ENCODE measurements around the gene IGFALS. TPM values are rescaled to one million over a fixed set of nuclear protein-coding genes. Genes with fewer than 3 reads are reported as not detected.

IGFALS gene
- total and polyA plus RNA-seq, 2 of the 4 experiments (the other 2 are of a cell fraction): not detected

DNA sequence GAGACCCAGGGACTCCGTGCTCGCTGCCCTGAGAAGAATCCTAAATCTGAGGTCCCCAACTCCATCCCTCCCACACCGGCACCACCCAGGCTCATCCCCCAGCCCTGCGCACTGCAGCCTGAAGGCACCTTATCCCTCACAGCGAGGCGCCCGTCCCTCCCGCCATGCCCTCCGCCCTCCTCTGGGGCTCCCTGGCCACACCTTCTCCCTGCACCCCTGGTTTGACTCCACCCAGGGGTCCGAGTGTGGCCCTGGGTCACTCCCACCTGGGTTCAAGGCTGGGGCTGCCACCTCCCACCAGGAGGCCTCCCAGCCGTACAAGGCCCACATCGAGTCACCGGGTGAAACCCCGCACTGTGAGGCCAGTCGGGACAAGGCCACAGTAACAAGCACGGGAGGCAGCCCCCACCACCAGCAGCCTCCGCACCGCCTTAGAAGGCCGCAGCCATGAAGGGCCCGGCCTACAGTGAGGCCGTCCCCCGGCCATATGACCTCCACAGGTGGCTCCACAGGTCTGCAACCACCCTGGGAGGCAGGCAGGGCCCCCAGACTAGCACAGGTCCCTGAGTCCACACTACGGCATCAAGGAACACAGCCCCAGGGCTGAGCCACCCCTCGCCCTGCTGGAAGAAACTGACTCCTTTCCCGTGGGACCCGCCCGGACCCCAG, 24.8 kb upstream of the IGFALS start:
- Histone ChIP-seq H2AK9ac (replicated peaks; ENCODE audit: low read depth, low read length, poor library complexity) (no peak overlapping the region), H3K56ac (ENCODE audit: extremely low read depth, insufficient read depth, low read length) (no peak overlapping the region), H4K20me1 (ENCODE audit: insufficient read depth, low read length) (0 out of 2 replicates have a peak, but pooled peaks cover 3% of the 10 kb centered on the region), H4K8ac (ENCODE audit: low read depth in 2 of 2, low read length in 2 of 2) (no peak overlapping the region), H3K4me1 (ENCODE audit: control insufficient read depth, insufficient read depth, low read length) (no peaks in the 10 kb centered on the region), H3K4ac (ENCODE audit: low read depth, low read length) (no peak overlapping the region), H3K27me3 (ENCODE audit: control insufficient read depth, insufficient read depth, low read length) (no peaks in the 10 kb centered on the region), H3K79me1 (ENCODE audit: low read depth in 1 of 2, low read length in 2 of 2) (peaks cover 0 to 6% of the 10 kb centered on the region in 2 experiments; a peak in 1 of 4 replicates), H3K9me3 (ENCODE audit: control insufficient read depth, insufficient read depth, low read length) (no peaks in the 10 kb centered on the region), H2BK5ac (ENCODE audit: low read depth, low read length, poor library complexity, severe bottlenecking) (no peak overlapping the region), H2BK15ac (ENCODE audit: low read depth, low read length) (no peak overlapping the region), H4K5ac (ENCODE audit: low read depth, low read length) (no peak overlapping the region), H3K14ac (replicated peaks; ENCODE audit: low read depth, low read length) (no peak overlapping the region), H3K27ac (ENCODE audit: insufficient read depth, low read length) (no peak overlapping the region), H3K9me1 (ENCODE audit: insufficient read depth, low read length) (peaks cover 2% of the 10 kb centered on the region; the same call in 1 of the 2 replicates), H3K36me3 (ENCODE audit: control insufficient read depth, insufficient read depth, low read length) (peaks cover 18% of the 10 kb centered on the region), H3K4me3 (ENCODE audit: insufficient read depth, low read depth, low read length) (no peak overlapping the region), H2BK120ac (ENCODE audit: low read depth, low read length) (no peak overlapping the region), H4K91ac (ENCODE audit: insufficient read depth, low read depth, low read length) (no peak overlapping the region), H2AK5ac (ENCODE audit: low read depth, low read length) (no peak overlapping the region), H2BK20ac (ENCODE audit: low read depth, low read length) (no peak overlapping the region), H3K23ac (ENCODE audit: low read depth, low read length) (no peak overlapping the region), H3K18ac (ENCODE audit: low read depth, low read length) (no peak overlapping the region), H3K4me2 (ENCODE audit: low read depth, low read length) (no peak overlapping the region), H2AFZ (replicated peaks; ENCODE audit: low read length, poor library complexity) (no peak overlapping the region), H3K9ac (ENCODE audit: low read depth, low read length) (no peak overlapping the region)
- CTCF ChIA-PET: no interaction called here
- dilution Hi-C loops (cut with HindIII; ENCODE audit: low sequenced_read_pairs, unreplicated experiment): no loop called here
- BruUV-seq (replicated peaks): no TSS peak
- intact Hi-C loops (cut with micrococcal nuclease): no loop called here
- WGBS, 2 experiments (ENCODE audit: extremely low coverage in 2 of 2, insufficient read length in 1 of 2): 88% methylated on average over 22 of the region's 27 CpGs; no CpG with 5 or more reads in 1 of the 2 experiments
- POLR2A ChIA-PET (ENCODE audit: unreplicated experiment): no interaction called here
- ATAC-seq (ENCODE audit: low read depth) (no peak), DNase-seq (no peak)
- TF ChIP-seq ELK1 (IDR thresholded peaks at IDR 0.05; ENCODE audit: borderline replicate concordance, low read depth, low read length) (no peak), MAZ (IDR thresholded peaks at IDR 0.05; ENCODE audit: borderline replicate concordance, low read depth, low read length) (no peak), SMC3 (IDR thresholded peaks at IDR 0.05; ENCODE audit: low read depth, low read length) (no peak), BHLHE40 (IDR thresholded peaks at IDR 0.05; ENCODE audit: low read depth, low read length) (no peak), NFE2L2 (IDR thresholded peaks at IDR 0.05; ENCODE audit: low read depth, low read length) (no peak), CEBPB (IDR thresholded peaks at IDR 0.05; ENCODE audit: low read depth, low read length) (no peak), CHD1 (IDR thresholded peaks at IDR 0.05; ENCODE audit: low read depth, low read length) (no peak), CTCF (conservative IDR thresholded peaks at IDR 0.05; ENCODE audit: low read depth, low read length) (no peak), MXI1 (IDR thresholded peaks at IDR 0.05; ENCODE audit: borderline replicate concordance, low read depth, low read length) (no peak), RFX5 (IDR thresholded peaks at IDR 0.05; ENCODE audit: low read depth, low read length) (no peak), MAFK (IDR thresholded peaks at IDR 0.05; ENCODE audit: low read depth, low read length) (no peak), RAD21 (IDR thresholded peaks at IDR 0.05; ENCODE audit: low read length) (no peak), POLR2A (IDR thresholded peaks at IDR 0.05; ENCODE audit: low read depth, low read length) (no peak)
- TF ChIP-seq, protein P1, sequence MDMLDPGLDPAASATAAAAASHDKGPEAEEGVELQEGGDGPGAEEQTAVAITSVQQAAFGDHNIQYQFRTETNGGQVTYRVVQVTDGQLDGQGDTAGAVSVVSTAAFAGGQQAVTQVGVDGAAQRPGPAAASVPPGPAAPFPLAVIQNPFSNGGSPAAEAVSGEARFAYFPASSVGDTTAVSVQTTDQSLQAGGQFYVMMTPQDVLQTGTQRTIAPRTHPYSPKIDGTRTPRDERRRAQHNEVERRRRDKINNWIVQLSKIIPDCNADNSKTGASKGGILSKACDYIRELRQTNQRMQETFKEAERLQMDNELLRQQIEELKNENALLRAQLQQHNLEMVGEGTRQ (IDR thresholded peaks at IDR 0.05; ENCODE audit: low read depth, low read length): no peak
- in situ Hi-C loops (cut with MboI; ENCODE audit: low sequenced_read_pairs): no loop called here
